ENCODE results near the gene TAPT1.

DNA sequence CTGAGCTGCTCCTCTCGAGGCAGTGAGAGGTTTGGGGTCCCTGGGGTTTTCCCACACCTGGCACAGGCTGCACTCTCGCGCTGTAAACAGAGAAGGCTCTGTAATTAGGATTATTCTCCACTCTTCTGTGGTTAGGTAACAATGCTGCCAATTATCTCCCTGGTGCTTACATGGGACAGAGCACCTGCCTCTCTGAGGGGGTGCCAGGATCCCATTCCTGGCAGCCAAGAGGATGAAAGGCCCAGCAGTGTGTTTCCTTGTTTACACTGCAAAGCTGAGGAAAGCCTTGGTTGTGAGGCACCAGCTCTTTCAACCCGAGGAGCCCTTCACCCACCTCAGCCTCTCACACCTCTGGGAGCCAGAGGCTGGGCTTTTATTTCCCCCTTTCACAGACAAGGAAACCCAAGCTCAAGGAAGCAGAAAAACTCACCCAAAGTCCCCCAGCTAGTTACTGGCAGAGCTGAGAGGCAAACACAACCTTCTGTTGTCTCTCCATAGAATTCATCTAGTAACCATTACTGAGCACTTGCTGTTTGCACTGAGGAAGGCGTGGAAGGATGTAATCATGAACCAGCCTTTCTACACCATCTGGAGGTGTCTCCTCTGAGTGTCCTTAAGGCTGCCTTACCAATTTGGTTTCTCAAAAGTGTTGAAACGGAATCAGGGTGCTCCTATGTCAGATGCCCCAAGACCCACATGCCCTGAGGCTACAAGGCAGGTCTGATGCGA, 102.8 kb downstream of the TAPT1 start:
- TF ChIP-seq, protein P1, sequence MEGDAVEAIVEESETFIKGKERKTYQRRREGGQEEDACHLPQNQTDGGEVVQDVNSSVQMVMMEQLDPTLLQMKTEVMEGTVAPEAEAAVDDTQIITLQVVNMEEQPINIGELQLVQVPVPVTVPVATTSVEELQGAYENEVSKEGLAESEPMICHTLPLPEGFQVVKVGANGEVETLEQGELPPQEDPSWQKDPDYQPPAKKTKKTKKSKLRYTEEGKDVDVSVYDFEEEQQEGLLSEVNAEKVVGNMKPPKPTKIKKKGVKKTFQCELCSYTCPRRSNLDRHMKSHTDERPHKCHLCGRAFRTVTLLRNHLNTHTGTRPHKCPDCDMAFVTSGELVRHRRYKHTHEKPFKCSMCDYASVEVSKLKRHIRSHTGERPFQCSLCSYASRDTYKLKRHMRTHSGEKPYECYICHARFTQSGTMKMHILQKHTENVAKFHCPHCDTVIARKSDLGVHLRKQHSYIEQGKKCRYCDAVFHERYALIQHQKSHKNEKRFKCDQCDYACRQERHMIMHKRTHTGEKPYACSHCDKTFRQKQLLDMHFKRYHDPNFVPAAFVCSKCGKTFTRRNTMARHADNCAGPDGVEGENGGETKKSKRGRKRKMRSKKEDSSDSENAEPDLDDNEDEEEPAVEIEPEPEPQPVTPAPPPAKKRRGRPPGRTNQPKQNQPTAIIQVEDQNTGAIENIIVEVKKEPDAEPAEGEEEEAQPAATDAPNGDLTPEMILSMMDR (IDR thresholded peaks at IDR 0.05): no peak
- TF ChIP-seq POLR2A (IDR thresholded peaks at IDR 0.05): no peak

Data from testis (tissue), 2 donors.